RWPE2 (cell line): ENCODE measurements around the gene COG6.

Source experiments
- ATAC-seq: fragments of 200-7000 bp; cut with Tn5 transposase; 3 replicates; pipeline ENCODE4 v1.9.1; 2021; ENCODE audit warnings: low read depth
- DNase-seq: peaks from one replicate; pipeline ENCODE4 v3.0.0-alpha.2; 2020; ENCODE audit warnings: low spot score
- H3K27ac ChIP-seq: fragments of 450-650 bp; 2 replicates; pipeline ENCODE4 v1.5.1; 2017; ENCODE audit warnings: mild to moderate bottlenecking; ENCODE audit not compliant: poor library complexity, severe bottlenecking
- H3K27me3 ChIP-seq: fragments of 250-450 bp; sonication (Bioruptor Pico); 2 replicates; pipeline ENCODE4 v1.5.1; 2021; ENCODE audit warnings: mild to moderate bottlenecking, moderate library complexity; ENCODE audit not compliant: insufficient read depth, poor library complexity, severe bottlenecking
- H3K36me3 ChIP-seq: fragments of 250-450 bp; sonication (Bioruptor Pico); 2 replicates; pipeline ENCODE4 v1.5.1; 2020; ENCODE audit warnings: low read depth, mild to moderate bottlenecking, moderate library complexity
- H3K4me1 ChIP-seq: fragments of 250-450 bp; sonication (Bioruptor Pico); 2 replicates; pipeline ENCODE4 v1.5.1; 2021; ENCODE audit warnings: mild to moderate bottlenecking, moderate library complexity; ENCODE audit not compliant: insufficient read depth, poor library complexity, severe bottlenecking
- H3K4me3 ChIP-seq: fragments of 250-450 bp; sonication (Bioruptor Pico); 2 replicates; pipeline ENCODE4 v1.5.1; 2021; ENCODE audit warnings: mild to moderate bottlenecking, moderate library complexity; ENCODE audit not compliant: severe bottlenecking
- H3K9me3 ChIP-seq: fragments of 250-450 bp; sonication (Bioruptor Pico); 2 replicates; pipeline ENCODE4 v1.5.1; 2021; ENCODE audit warnings: mild to moderate bottlenecking, moderate library complexity; ENCODE audit not compliant: severe bottlenecking
- CTCF ChIP-seq: fragments of 450-650 bp; IDR thresholded peaks from one replicate; pipeline ENCODE4 v1.5.1; 2017; ENCODE audit warnings: mild to moderate bottlenecking, moderate library complexity; ENCODE audit not compliant: poor library complexity, severe bottlenecking

Gene COG6

DNA sequence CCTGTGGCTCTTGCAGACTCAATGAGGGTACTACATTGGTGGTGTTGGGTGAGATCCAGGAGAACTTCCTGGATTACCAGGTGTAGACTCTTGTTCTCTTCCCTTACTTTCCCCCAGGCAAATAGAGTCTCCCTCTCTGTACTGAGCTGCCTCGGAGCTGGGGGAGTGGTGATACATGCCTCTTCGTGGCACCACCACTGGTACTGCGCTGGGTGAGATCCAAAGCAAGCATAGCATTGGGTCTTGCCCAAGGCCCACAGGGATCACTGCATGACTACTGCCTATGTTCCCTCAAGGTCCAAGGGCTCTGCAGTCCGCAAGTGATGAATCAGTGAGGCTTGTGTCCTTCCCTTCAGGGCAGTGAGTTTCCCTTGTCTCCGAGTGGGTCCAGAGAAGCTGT, 81.6 kb downstream of the COG6 start:
- Histone ChIP-seq H3K4me3 (no peak overlapping the region), H3K4me1 (no peaks in the 10 kb centered on the region), H3K36me3 (peaks cover 13% of the 10 kb centered on the region; the same call in 1 of the 2 replicates), H3K27me3 (no peaks in the 10 kb centered on the region), H3K27ac (no peak overlapping the region), H3K9me3 (no peaks in the 10 kb centered on the region)
- TF ChIP-seq CTCF, result no peak
- DNase-seq (no peak), ATAC-seq (no peak)

GRCh38 chr13:39740761-39741160, 85.3 kb downstream of the COG6 start:
- TF ChIP-seq CTCF, result no peak
- no peaks in the 10 kb centered on the region for H3K27me3 ChIP-seq

DNA sequence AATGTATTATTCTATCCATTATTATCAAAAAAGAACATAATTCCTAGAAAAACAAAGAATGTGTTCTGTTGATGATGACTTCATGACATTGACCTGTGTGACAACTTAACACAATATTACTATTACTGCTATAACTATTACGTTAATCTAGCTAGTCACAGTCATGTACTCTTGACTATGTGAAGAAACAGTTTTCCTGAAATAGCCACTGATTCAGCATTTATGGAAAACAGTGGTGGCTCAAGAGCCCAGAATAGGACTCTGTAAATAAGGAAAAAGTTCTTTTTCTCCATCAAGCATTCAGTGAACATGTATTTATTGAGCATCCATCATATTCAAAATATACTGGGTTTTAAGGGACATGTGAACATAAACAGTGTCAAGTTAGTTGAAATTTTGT, 93.5 kb downstream of the COG6 start:
- no peak for ATAC-seq

More at GRCh38 chr13:39740761-39741160, 85.3 kb downstream of the COG6 start:
- no peak overlapping the region for H3K4me3 ChIP-seq
- ATAC-seq, result no peak
- peaks cover 8% of the 10 kb centered on the region; the same call in 1 of the 2 replicates for H3K36me3 ChIP-seq
- H3K4me1 ChIP-seq, result no peaks in the 10 kb centered on the region
- no peak overlapping the region for H3K27ac ChIP-seq
- DNase-seq, result no peak
- no peaks in the 10 kb centered on the region for H3K9me3 ChIP-seq

GRCh38 chr13:39749528-39749927, 94.1 kb downstream of the COG6 start:
- no peak for TF ChIP-seq CTCF
- DNase-seq, result no peak
- no peak for ATAC-seq
- H3K27ac ChIP-seq, result no peak overlapping the region
- no peaks in the 10 kb centered on the region for H3K9me3 ChIP-seq
- H3K36me3 ChIP-seq, result no peaks in the 10 kb centered on the region
- H3K27me3 ChIP-seq, result no peaks in the 10 kb centered on the region
- no peaks in the 10 kb centered on the region for H3K4me1 ChIP-seq
- no peak overlapping the region for H3K4me3 ChIP-seq

More for the DNA sequence above, 93.5 kb downstream of the COG6 start:
- H3K27ac ChIP-seq, result no peak overlapping the region
- no peaks in the 10 kb centered on the region for H3K27me3 ChIP-seq
- no peaks in the 10 kb centered on the region for H3K9me3 ChIP-seq
- no peaks in the 10 kb centered on the region for H3K36me3 ChIP-seq
- TF ChIP-seq CTCF, result no peak
- H3K4me1 ChIP-seq, result no peaks in the 10 kb centered on the region
- no peak for DNase-seq
- no peak overlapping the region for H3K4me3 ChIP-seq

DNA sequence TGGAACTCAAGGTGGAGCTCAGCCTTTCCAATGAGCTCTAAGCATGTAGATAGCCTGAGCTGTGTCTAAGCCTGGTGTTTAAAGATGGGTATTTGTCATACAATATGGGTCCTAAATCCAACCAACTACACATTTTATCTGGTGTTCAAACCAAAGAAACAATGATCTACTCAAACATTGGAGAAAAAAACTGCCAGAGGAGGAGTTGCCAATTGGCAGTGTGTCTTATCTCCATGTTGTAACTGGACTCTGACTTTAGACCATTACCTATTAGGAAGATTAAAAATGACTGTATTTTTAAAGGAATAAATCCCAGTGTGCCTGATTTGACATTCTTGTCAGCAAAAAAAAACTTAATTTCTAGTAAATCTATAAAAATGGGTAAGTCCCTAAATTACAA, 96.3 kb downstream of the COG6 start:
- no peaks in the 10 kb centered on the region for H3K36me3 ChIP-seq
- TF ChIP-seq CTCF, result no peak
- ATAC-seq (no peak), DNase-seq (no peak)
- no peaks in the 10 kb centered on the region for H3K27me3 ChIP-seq
- H3K9me3 ChIP-seq, result no peaks in the 10 kb centered on the region
- no peaks in the 10 kb centered on the region for H3K4me1 ChIP-seq
- no peak overlapping the region for H3K4me3 ChIP-seq
- H3K27ac ChIP-seq, result no peak overlapping the region
